CD4-positive, alpha-beta T cell treated with Interleukin-10 for 1 hour (primary cell): ENCODE measurements around the gene EPB41L4A.
"Not testable (repeated sequence)": the region's sequence is repeated elsewhere in the genome, so short reads cannot be mapped to it uniquely, and the experiment has no call there.

Experiments used
- DNase-seq: peaks from one replicate; pipeline ENCODE4 v3.0.0-alpha.2; 2020

The EPB41L4A gene

GRCh38 chr5:112419164-112419985, at the start of gene EPB41L4A:
EPB41L4A (minus strand) TSS chr5:112419277; CDS start chr5:112419039, 238 bp downstream.
- no peak for DNase-seq

- no peak for DNase-seq
Observed at GRCh38 chr5:112467485-112467884, 48.4 kb upstream of the EPB41L4A start.

GRCh38 chr5:112466261-112466660, 47.2 kb upstream of the EPB41L4A start:
- DNase-seq: not testable (repeated sequence)

GRCh38 chr5:112447187-112447760, 28.2 kb upstream of the EPB41L4A start:
- not testable (repeated sequence) for DNase-seq

GRCh38 chr5:112445626-112446350, 26.7 kb upstream of the EPB41L4A start:
- DNase-seq: no peak

- DNase-seq: not testable (repeated sequence)
Observed at GRCh38 chr5:112443932-112444331, 24.9 kb upstream of the EPB41L4A start.

- DNase-seq: no peak
Observed at GRCh38 chr5:112440031-112440430, 21.0 kb upstream of the EPB41L4A start.

- no peak for DNase-seq
Observed at GRCh38 chr5:112436144-112436543, 17.1 kb upstream of the EPB41L4A start.

GRCh38 chr5:112434641-112435040, 15.6 kb upstream of the EPB41L4A start:
- DNase-seq: no peak

GRCh38 chr5:112426202-112426601, 7.1 kb upstream of the EPB41L4A start:
- not testable (repeated sequence) for DNase-seq

GRCh38 chr5:112419986-112420864, 1.1 kb upstream of the EPB41L4A start:
- peak; percentile 46 for DNase-seq

- DNase-seq: no peak
Observed at GRCh38 chr5:112418659-112419163, 366 bp downstream of the EPB41L4A start.

GRCh38 chr5:112417931-112418658, 982 bp downstream of the EPB41L4A start:
- DNase-seq: peak; percentile 54

- DNase-seq: no peak
Observed at GRCh38 chr5:112415552-112415951, 3.5 kb downstream of the EPB41L4A start.

GRCh38 chr5:112413611-112414010, 5.5 kb downstream of the EPB41L4A start:
- DNase-seq: no peak

GRCh38 chr5:112412346-112412745, 6.7 kb downstream of the EPB41L4A start:
- no peak for DNase-seq

- no peak for DNase-seq
Observed at GRCh38 chr5:112411903-112412302, 7.2 kb downstream of the EPB41L4A start.

GRCh38 chr5:112407666-112408065, 11.4 kb downstream of the EPB41L4A start:
- DNase-seq: no peak

GRCh38 chr5:112407240-112407639, 11.8 kb downstream of the EPB41L4A start:
- DNase-seq: no peak

GRCh38 chr5:112403069-112403468, 16.0 kb downstream of the EPB41L4A start:
- DNase-seq: no peak

- no peak for DNase-seq
Observed at GRCh38 chr5:112401924-112402323, 17.2 kb downstream of the EPB41L4A start.

- no peak for DNase-seq
Observed at GRCh38 chr5:112397690-112398089, 21.4 kb downstream of the EPB41L4A start.
